Measurements from ENCODE around the gene STBD1.

GRCh38 chr4:76341063-76341462 lies 34.5 kb downstream of the STBD1 start:
- no peak for TF ChIP-seq CTCF (IDR thresholded peaks at IDR 0.05)
- no peak for TF ChIP-seq POLR2A (IDR thresholded peaks at IDR 0.05)

Measured in thyroid gland (tissue), 4 donors.